Mucosa of stomach (tissue), 1 donor: ENCODE data around the gene INTS13.

ENCODE experiments used
- H3K27me3 ChIP-seq: one replicate; pipeline ENCODE4 v1.7.0; 2013; ENCODE audit warnings: mild to moderate bottlenecking, low read length; ENCODE audit not compliant: control insufficient read depth, insufficient read depth
- H3K36me3 ChIP-seq: one replicate; pipeline ENCODE4 v1.7.0; 2013; ENCODE audit warnings: low read length; ENCODE audit not compliant: control insufficient read depth, insufficient read depth
- H3K4me1 ChIP-seq: one replicate; pipeline ENCODE4 v1.7.0; 2013; ENCODE audit warnings: mild to moderate bottlenecking, low read length; ENCODE audit not compliant: control insufficient read depth, insufficient read depth
- H3K4me3 ChIP-seq: one replicate; pipeline ENCODE4 v1.7.0; 2013; ENCODE audit warnings: low read length
- H3K9ac ChIP-seq: one replicate; pipeline ENCODE4 v1.7.0; 2013; ENCODE audit warnings: mild to moderate bottlenecking, low read length, moderate library complexity
- H3K9me3 ChIP-seq: one replicate; pipeline ENCODE4 v1.7.0; 2013; ENCODE audit warnings: mild to moderate bottlenecking, low read length, moderate library complexity; ENCODE audit not compliant: control insufficient read depth
- donor health status: Pancreatic carcinoma.

INTS13 gene

DNA sequence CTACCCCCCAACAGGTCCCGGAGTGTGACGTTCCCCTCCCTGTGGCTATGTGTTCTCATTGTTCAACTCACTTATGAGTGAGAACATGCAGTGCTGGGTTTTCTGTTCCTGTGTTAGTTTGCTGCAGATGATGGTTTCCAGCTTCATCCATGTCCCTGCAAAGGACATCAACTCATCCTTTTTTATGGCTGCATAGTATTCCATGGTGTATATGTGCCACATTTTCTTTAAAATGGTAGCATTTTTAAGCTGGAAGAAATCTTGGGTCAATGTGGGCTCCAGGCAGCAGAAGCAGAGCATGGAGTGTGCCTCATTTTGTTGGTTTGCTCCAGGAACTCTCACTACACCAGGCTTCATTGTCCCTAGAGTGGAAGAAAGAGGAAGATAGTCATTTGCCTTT lies 57.2 kb downstream of the INTS13 start:
- Histone ChIP-seq H3K9me3 (no peaks in the 10 kb centered on the region), H3K4me1 (peaks cover 11% of the 10 kb centered on the region)

DNA sequence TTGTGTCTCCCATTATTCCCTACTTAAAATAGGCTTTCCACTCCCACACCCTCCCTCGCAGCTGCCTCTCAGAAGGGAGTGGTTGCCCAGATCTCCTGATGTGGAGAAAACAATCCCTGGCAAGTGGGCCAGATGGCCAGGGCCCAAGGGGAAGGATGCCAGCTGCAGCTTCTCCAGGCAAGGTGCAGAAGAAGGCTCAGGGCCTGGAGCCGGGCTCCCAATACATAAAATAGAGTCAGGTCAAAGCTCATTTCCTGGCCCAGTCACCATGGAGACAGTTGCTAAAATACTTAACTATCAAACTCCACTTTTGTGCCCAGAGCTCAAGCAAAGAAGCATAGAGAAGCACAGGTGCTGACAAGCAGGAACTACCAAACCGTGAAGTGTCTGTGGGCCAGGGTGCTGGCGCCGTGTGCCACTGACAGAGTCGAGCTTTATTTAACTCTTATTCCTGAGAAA lies 59.1 kb downstream of the INTS13 start:
- Histone ChIP-seq H3K9me3 (no peaks in the 10 kb centered on the region), H3K9ac (no peak overlapping the region), H3K27me3 (no peaks in the 10 kb centered on the region), H3K4me1 (peaks cover 11% of the 10 kb centered on the region), H3K4me3 (no peak overlapping the region), H3K36me3 (no peaks in the 10 kb centered on the region)

More for the DNA sequence above, 57.2 kb downstream of the INTS13 start:
- H3K9ac ChIP-seq = no peak overlapping the region
- no peak overlapping the region for H3K4me3 ChIP-seq
- H3K36me3 ChIP-seq = no peaks in the 10 kb centered on the region
- H3K27me3 ChIP-seq = no peaks in the 10 kb centered on the region

DNA sequence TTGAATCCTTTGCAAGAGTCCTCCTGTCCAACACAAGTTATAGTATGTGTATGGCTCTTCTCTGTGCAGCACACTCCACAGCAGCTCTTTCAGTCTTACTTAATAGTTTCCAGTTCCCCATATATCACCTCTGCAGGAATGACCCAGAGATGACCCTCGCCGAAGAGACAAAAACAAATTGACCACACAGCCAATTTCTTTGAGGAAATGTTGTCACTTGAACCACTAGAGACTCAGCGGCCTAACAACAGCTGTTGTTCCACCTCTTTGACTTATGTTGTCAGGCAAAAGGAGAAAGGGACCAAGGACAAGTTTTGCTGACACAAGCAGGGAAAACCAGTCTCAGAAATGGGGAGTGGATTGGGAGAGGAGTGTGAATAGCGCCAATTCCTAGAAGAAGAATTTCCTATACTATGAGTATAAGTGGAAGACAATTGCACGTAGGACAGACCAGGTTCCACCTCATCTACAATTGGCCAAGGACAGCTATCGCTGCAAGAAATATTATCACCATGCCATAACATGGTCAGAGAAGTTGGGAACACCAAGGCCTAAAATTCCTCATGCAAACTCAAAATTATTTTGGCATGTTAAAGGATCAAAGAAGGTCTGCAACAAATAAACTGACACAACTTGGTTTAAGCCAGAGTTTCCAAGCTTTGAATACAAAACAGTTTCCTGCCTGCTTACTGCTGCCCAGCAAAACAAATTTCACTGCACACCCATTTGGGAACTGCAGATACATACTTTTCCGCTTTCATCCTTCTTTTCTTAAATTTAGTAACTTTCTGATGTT lies 63.1 kb downstream of the INTS13 start:
- no peak overlapping the region for H3K9ac ChIP-seq
- H3K36me3 ChIP-seq = no peaks in the 10 kb centered on the region
- no peak overlapping the region for H3K4me3 ChIP-seq
- H3K27me3 ChIP-seq = no peaks in the 10 kb centered on the region
- peaks cover 21% of the 10 kb centered on the region for H3K4me1 ChIP-seq
- H3K9me3 ChIP-seq = no peaks in the 10 kb centered on the region

DNA sequence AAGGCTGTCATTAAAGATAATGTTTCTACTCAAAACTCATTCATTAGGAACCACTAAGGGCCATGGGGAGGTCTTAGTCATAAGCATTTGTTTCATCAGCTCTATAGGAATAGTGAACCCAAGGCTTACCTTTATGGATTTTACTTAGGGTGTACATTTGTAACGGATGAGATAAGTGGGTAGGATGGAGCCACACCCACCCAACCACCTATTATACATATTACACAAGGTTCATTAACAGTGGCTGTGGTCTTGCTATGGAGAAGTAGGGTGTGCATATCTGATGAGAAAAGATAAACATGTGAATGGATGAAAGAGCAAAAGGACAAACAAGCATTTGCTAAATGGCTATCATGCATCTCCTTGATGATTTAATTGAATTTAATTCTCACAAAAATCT lies 65.2 kb downstream of the INTS13 start:
- Histone ChIP-seq H3K4me3 (no peak overlapping the region), H3K9ac (no peak overlapping the region), H3K27me3 (no peaks in the 10 kb centered on the region)

DNA sequence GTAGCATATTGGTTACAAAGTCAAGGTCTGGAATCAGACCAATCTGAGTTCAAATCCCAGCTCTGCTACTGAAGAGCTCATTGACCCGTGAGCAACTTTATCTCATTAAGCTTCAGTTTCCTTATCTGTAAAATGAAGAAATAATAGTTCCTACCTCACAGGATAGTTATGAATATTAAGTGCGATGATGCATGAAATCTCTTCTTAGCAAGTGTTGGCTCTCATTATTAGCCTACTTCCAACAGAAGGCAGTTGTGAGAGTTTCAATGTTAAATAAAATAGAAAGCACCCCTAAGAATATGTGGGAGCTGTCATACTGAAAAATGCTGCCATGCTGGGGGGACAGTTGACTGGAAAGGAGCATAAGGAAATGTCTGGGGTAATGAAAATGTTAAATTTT lies 65.8 kb downstream of the INTS13 start:
- Histone ChIP-seq H3K4me1 (peaks cover 10% of the 10 kb centered on the region), H3K9me3 (no peaks in the 10 kb centered on the region), H3K9ac (no peak overlapping the region), H3K27me3 (no peaks in the 10 kb centered on the region), H3K4me3 (no peak overlapping the region), H3K36me3 (no peaks in the 10 kb centered on the region)

More for the DNA sequence above, 65.2 kb downstream of the INTS13 start:
- H3K9me3 ChIP-seq = no peaks in the 10 kb centered on the region
- peaks cover 10% of the 10 kb centered on the region for H3K4me1 ChIP-seq
- H3K36me3 ChIP-seq = no peaks in the 10 kb centered on the region

DNA sequence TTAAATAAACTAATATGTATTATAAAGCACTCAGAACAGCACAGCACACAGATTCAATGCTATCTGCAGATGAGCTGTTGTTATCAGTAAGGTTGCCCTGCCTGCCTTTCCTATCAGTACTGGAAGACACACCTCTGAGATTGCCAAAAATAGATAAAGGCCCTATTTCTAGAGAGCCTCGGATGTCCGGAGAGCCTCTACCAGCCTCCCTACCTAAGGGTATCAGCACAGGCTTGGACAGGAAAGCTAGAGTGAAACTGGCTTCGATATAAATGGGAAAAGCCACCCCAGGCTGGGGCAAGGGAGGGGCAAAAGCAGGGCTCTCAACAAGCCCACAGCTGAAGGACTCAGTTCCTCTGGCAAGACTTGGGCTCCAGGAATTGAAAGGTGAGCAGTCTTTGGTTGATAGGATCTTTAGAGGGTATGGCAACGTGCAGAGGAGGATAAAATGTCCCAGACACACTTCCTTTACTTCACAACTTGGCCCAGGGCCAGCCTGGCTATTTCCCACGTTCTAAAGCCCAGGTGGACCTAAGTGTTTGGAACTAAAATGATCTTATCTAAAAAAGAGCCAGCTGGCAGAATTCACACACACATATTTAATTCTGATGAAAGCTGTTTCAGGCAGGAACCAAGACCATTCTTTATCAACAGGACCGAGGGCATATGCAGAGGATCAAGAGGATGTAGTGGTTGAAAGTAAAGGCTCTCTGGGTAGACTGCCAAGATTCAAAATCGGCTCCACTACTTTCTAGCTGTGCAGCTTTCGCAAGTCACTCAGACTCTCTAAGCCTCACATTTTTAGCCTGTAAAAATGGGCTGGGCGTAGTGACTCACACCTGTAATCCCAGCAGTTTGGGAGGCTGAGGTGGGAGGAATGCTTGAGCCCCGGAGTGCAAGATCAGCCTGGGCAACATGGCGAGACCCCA lies 67.0 kb downstream of the INTS13 start:
- Histone ChIP-seq H3K4me3 (peak overlapping the region; percentile 28), H3K4me1 (peaks cover 10% of the 10 kb centered on the region), H3K9me3 (no peaks in the 10 kb centered on the region)

DNA sequence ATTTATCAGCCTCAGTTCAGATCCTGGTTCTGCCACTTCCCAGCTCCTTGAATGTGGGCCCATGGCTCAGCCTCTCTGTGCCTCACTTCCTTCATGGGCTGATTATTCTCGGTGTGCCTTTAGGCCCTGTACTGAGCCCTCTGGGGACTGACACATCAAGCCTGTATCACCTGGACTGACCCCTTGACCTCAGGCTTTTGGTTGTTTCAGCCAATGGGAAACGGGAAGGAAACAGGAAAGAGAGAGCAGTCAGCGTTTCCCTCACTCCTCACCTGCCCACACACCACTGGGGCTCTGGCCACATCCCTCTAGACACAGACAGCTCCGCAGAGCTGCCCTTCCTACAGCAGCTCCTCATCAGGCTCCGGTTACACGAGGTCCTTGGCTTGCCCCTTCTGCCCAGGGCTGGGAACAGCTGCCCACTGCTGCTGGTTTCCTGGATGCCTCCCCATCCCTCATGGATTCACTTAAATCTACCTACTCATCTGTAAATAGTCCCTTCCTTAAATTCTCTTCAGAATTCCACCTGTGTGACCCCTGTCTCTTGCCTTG lies 67.8 kb downstream of the INTS13 start:
- no peaks in the 10 kb centered on the region for H3K36me3 ChIP-seq
- H3K27me3 ChIP-seq = no peaks in the 10 kb centered on the region
- H3K4me1 ChIP-seq = peaks cover 10% of the 10 kb centered on the region
- H3K9me3 ChIP-seq = no peaks in the 10 kb centered on the region
- no peak overlapping the region for H3K9ac ChIP-seq
- no peak overlapping the region for H3K4me3 ChIP-seq

More for the DNA sequence above, 67.0 kb downstream of the INTS13 start:
- Histone ChIP-seq H3K36me3 (no peaks in the 10 kb centered on the region), H3K27me3 (no peaks in the 10 kb centered on the region), H3K9ac (no peak overlapping the region)

DNA sequence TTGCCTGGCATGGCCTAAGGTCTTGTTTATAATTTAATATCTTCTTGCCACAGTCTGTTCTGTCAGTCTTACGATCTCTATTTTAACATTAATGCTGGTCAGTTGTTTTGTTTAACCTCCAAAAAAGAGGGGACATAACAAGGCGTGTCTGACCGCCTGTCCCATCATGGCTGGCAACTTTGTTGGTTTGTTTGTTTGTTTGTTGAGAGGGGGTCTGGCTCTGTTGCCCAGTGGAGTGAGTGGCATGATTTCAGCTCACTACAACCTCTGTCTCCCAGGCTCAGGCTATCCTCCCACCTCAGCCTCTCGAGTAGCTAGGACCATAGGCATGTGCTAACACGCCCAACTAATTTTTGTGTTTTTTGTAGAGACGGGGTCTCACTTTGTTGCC lies 68.7 kb downstream of the INTS13 start:
- Histone ChIP-seq H3K27me3 (no peaks in the 10 kb centered on the region), H3K9me3 (no peaks in the 10 kb centered on the region), H3K9ac (no peak overlapping the region), H3K36me3 (no peaks in the 10 kb centered on the region), H3K4me3 (no peak overlapping the region), H3K4me1 (peaks cover 10% of the 10 kb centered on the region)

DNA sequence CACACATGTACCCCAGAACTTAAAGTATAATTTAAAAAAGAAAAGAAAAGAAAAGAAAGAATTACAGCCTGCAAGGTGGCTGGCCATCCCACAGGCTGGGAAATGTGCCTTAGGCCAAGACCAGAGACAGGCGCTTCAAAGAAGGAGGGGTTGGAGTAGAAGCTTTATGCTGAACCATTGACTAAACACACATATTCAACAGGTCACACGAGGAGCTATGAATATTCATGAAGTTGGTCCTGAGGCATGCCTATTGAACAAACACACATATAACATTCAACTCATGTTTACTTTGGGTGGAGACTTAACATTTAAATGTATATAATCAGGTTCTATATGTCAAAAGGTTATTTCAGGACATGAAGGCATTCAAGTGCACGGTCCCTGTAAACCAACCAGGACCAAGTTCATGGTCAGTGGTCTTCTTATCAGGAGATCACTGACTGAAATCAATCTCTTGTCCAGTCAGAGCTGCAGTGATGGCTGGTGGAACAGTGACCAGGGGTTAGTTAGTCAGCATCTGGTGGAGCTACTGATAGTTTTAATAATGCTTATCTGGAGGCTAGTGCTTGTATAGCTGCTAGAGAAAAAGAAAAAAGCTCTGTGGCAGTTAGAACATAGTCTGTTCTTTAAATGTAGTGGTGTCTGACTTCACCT lies 69.2 kb downstream of the INTS13 start:
- Histone ChIP-seq H3K9ac (no peak overlapping the region), H3K4me3 (no peak overlapping the region), H3K36me3 (no peaks in the 10 kb centered on the region), H3K27me3 (no peaks in the 10 kb centered on the region), H3K4me1 (peaks cover 10% of the 10 kb centered on the region), H3K9me3 (no peaks in the 10 kb centered on the region)

DNA sequence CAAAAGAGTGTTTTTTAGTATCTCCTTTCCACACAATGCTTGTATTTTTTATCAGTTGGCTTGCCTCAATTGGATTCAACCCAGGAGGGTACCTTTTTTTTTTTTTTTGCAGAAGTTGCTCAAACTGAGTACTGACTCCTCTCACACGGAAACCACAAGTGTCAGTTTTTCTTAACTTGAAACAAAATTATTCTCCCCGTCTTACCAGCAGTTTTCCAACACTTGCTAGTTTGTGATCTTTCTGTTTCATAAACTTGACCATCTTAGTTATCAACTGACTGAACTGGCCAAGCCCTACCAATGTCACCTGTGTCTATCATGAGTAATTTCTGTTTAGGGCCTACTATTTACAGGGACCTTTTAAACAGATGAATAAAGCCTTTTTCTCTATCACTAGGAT lies 70.7 kb downstream of the INTS13 start:
- Histone ChIP-seq H3K36me3 (no peaks in the 10 kb centered on the region), H3K9me3 (no peaks in the 10 kb centered on the region), H3K4me3 (no peak overlapping the region), H3K9ac (no peak overlapping the region), H3K27me3 (no peaks in the 10 kb centered on the region), H3K4me1 (peaks cover 10% of the 10 kb centered on the region)

DNA sequence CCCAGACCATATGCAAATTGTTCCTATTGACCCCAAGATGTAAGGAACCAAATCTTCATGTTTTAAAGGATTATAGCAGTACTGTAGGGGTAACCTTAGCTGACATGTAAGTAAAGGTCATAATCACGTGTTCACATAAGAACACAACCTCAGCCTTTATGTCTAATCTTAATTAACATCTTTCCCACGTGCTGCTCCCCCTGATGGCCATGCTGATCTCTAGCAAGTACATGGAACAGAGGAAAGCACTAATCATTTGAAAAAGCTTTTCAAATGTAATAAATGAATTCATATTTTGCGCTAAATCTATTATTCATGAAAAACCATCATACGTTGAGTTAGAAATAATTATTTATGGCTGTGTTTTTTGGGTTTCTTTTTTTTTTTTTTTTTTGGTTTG lies 74.3 kb downstream of the INTS13 start:
- Histone ChIP-seq H3K4me1 (no peaks in the 10 kb centered on the region), H3K9ac (no peak overlapping the region), H3K4me3 (no peak overlapping the region), H3K36me3 (no peaks in the 10 kb centered on the region), H3K27me3 (no peaks in the 10 kb centered on the region), H3K9me3 (no peaks in the 10 kb centered on the region)
